ENCODE measurements around the gene IGFN1. TPM values are rescaled to one million over a fixed set of nuclear protein-coding genes. Genes with fewer than 3 reads are reported as not detected.

Gene IGFN1
- total and polyA plus RNA-seq, 2 of the 8 experiments (the other 6 are each of a cell fraction or from before 2014, with no cell fraction given) = not detected

DNA sequence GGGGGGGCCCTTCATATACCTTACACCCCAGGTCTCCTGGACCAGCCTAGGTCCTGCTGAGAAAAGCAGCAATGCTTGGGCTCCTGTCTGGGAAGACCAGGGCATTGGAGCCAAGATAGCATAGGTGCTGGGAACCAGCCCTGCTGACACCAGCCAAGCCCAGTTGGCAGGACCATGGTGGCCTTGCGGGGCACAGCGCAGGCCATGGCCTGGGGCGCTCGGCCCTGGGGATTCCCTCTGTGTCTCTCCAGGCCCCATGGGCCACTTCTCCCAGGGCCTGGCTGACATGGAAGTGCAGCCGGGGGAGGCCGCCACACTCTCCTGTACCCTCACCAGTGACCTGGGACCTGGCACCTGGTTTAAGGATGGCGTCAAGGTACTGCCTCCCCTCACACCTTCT lies 23.3 kb downstream of the IGFN1 start (continued):
- TF ChIP-seq, protein P1, sequence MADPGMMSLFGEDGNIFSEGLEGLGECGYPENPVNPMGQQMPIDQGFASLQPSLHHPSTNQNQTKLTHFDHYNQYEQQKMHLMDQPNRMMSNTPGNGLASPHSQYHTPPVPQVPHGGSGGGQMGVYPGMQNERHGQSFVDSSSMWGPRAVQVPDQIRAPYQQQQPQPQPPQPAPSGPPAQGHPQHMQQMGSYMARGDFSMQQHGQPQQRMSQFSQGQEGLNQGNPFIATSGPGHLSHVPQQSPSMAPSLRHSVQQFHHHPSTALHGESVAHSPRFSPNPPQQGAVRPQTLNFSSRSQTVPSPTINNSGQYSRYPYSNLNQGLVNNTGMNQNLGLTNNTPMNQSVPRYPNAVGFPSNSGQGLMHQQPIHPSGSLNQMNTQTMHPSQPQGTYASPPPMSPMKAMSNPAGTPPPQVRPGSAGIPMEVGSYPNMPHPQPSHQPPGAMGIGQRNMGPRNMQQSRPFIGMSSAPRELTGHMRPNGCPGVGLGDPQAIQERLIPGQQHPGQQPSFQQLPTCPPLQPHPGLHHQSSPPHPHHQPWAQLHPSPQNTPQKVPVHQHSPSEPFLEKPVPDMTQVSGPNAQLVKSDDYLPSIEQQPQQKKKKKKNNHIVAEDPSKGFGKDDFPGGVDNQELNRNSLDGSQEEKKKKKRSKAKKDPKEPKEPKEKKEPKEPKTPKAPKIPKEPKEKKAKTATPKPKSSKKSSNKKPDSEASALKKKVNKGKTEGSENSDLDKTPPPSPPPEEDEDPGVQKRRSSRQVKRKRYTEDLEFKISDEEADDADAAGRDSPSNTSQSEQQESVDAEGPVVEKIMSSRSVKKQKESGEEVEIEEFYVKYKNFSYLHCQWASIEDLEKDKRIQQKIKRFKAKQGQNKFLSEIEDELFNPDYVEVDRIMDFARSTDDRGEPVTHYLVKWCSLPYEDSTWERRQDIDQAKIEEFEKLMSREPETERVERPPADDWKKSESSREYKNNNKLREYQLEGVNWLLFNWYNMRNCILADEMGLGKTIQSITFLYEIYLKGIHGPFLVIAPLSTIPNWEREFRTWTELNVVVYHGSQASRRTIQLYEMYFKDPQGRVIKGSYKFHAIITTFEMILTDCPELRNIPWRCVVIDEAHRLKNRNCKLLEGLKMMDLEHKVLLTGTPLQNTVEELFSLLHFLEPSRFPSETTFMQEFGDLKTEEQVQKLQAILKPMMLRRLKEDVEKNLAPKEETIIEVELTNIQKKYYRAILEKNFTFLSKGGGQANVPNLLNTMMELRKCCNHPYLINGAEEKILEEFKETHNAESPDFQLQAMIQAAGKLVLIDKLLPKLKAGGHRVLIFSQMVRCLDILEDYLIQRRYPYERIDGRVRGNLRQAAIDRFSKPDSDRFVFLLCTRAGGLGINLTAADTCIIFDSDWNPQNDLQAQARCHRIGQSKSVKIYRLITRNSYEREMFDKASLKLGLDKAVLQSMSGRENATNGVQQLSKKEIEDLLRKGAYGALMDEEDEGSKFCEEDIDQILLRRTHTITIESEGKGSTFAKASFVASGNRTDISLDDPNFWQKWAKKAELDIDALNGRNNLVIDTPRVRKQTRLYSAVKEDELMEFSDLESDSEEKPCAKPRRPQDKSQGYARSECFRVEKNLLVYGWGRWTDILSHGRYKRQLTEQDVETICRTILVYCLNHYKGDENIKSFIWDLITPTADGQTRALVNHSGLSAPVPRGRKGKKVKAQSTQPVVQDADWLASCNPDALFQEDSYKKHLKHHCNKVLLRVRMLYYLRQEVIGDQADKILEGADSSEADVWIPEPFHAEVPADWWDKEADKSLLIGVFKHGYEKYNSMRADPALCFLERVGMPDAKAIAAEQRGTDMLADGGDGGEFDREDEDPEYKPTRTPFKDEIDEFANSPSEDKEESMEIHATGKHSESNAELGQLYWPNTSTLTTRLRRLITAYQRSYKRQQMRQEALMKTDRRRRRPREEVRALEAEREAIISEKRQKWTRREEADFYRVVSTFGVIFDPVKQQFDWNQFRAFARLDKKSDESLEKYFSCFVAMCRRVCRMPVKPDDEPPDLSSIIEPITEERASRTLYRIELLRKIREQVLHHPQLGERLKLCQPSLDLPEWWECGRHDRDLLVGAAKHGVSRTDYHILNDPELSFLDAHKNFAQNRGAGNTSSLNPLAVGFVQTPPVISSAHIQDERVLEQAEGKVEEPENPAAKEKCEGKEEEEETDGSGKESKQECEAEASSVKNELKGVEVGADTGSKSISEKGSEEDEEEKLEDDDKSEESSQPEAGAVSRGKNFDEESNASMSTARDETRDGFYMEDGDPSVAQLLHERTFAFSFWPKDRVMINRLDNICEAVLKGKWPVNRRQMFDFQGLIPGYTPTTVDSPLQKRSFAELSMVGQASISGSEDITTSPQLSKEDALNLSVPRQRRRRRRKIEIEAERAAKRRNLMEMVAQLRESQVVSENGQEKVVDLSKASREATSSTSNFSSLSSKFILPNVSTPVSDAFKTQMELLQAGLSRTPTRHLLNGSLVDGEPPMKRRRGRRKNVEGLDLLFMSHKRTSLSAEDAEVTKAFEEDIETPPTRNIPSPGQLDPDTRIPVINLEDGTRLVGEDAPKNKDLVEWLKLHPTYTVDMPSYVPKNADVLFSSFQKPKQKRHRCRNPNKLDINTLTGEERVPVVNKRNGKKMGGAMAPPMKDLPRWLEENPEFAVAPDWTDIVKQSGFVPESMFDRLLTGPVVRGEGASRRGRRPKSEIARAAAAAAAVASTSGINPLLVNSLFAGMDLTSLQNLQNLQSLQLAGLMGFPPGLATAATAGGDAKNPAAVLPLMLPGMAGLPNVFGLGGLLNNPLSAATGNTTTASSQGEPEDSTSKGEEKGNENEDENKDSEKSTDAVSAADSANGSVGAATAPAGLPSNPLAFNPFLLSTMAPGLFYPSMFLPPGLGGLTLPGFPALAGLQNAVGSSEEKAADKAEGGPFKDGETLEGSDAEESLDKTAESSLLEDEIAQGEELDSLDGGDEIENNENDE (IDR thresholded peaks at IDR 0.05; ENCODE audit: insufficient replicate concordance, low read length) = no peak

Measured in H1 (cell line).